Psoas muscle (tissue), 8 donors: ENCODE results near the gene RANBP6. TPM values are rescaled to one million over a fixed set of nuclear protein-coding genes. Genes with fewer than 3 reads are reported as not detected.

ENCODE experiments used
- ATAC-seq, 4 donors: fragments of 200-7000 bp; cut with Tn5 transposase; one replicate each; pipeline ENCODE4 v1.9.1; 2020; ENCODE audit warnings: moderate library complexity in 3 of 4, mild to moderate bottlenecking in 2 of 4
- DNase-seq, 2 donors: peaks; one replicate each; pipeline ENCODE4 v3.0.0-alpha.2; 2020
- H3K27ac ChIP-seq: fragments of 200-600 bp; one replicate; pipeline ENCODE4 v1.8.0; 2022
- H3K27me3 ChIP-seq, 3 donors: fragments of 200-600 bp in 1 of 3; one replicate each; pipeline versions ENCODE4 v1.6.1 to v1.8.0; 2013 to 2022; ENCODE audit warnings: low read length in 2 of 3, mild to moderate bottlenecking in 2 of 3, moderate library complexity in 1 of 3; ENCODE audit not compliant: insufficient read depth in 3 of 3
- H3K36me3 ChIP-seq, 2 donors: fragments of 200-600 bp in 1 of 2; one replicate each; pipeline versions ENCODE4 v1.6.1 to v1.8.0; 2013 to 2022; ENCODE audit warnings: low read depth in 1 of 2, mild to moderate bottlenecking in 1 of 2, moderate library complexity in 1 of 2; ENCODE audit not compliant: insufficient read depth in 1 of 2
- H3K4me1 ChIP-seq: fragments of 200-600 bp; one replicate; pipeline ENCODE4 v1.8.0; 2022
- H3K4me3 ChIP-seq: fragments of 200-600 bp; one replicate; pipeline ENCODE4 v1.8.0; 2022; ENCODE audit warnings: mild to moderate bottlenecking
- H3K9me3 ChIP-seq: fragments of 200-600 bp; one replicate; pipeline ENCODE4 v1.8.0; 2022
- WGBS, 3 donors: extraction: QIAGEN DNeasy Blood & Tissue Kit; methylation state at CpG; one replicate each; pipeline versions ENCODE4 v1.1.6 to v1.1.7; 2013; 5-methylcytosine and 5-hydroxymethylcytosine counted together
- intact Hi-C, 2 donors: fragments of 100-400 bp; cut with DNase I; formaldehyde crosslinking; loops; one replicate each; pipeline versions ENCODE4 v1.11.0 to v1.14.2; 2022
- polyA plus RNA-seq, 3 donors: library from polyadenylated mRNA; stranded (reverse); fragments of 200-250 nt; gene quantifications; one replicate each; pipeline ENCODE4 v1.2.3, GENCODE V29; 2013
- total RNA-seq, 4 donors: library from RNA; stranded (reverse); fragmentation: NEBNext Ultra II Directional in 2 of 4; extraction: Animal tissue kit (Norgen Biotek cat#: 25700) in 2 of 4; gene quantifications; one replicate each; pipeline versions ENCODE4 v1.2.1 to v1.2.4, GENCODE V29; 2021 to 2023
- TF ChIP-seq, protein P1 (sequence below): fragments of 200-600 bp; IDR thresholded peaks from one replicate; pipeline ENCODE4 v1.8.0; 2022; ENCODE audit warnings: antibody characterized with exemption
- donor health status: healthy with polysubstance abuse.
- donor health status: DM: no; HTN: no; CAD: no; lungs with moderate emphysema.
- donor health status: Bipolar disorder and iron deficiency.
- donor health status: healthy.
- donor health status: DM: yes; HTN: yes; CAD: no.
- donor health status: DM: no; HTN: no; CAD: no.
- donor health status: DM: no; HTN: no; CAD: no.
- donor health status: DM: yes; HTN: yes; CAD: no.

The RANBP6 gene
- total and polyA plus RNA-seq, 7 donors = 6.5 to 24.2 (median 16.4) TPM

DNA sequence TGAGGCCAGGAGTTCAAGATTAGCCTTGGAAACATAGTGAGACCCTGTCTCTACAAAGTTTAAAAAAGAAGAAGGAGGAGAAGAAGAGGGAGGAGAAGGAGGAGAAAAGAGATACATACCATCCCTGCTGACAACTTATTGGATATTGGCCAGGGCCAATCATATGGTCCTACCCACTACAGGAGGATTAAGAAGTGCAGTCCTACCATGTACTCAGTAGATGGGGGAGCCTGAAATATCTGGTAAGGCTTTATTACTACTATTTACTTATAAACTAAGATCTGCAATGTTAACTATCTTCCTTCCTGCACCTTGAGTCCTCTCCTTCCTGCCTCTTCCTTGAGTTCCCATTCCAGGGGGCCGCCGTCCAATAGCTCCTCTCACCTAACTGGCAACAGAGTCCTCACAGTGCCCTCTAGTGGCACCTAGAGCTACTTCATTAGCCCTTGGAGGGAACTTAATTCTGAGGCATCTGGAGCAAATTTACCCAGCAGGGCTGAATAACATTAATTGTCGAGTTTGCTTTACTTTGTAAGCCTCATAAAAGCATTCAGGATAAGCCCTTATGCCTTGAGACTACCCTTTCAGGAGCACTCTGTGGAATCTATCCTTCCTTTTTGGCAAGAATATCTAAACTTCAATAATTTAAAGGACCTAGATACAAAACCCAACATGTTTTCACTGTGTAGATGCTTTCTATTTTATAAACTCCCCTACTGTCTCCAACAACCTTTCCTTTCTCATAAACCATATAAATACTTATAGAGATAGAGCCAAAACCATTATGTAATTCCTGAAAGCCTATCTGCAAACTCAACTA lies 39.1 kb upstream of the RANBP6 start:
- 2 to 6% (median 4%) methylated on average over 3 of the region's 3 CpGs for WGBS, 3 donors
- no peak overlapping the region for H3K27ac ChIP-seq
- DNase-seq (peak in 1 of 2 donors; percentile 48), ATAC-seq (peak; percentile 75 to 96 (median 88))
- no peaks in the 10 kb centered on the region for H3K9me3 ChIP-seq
- TF ChIP-seq, protein P1, sequence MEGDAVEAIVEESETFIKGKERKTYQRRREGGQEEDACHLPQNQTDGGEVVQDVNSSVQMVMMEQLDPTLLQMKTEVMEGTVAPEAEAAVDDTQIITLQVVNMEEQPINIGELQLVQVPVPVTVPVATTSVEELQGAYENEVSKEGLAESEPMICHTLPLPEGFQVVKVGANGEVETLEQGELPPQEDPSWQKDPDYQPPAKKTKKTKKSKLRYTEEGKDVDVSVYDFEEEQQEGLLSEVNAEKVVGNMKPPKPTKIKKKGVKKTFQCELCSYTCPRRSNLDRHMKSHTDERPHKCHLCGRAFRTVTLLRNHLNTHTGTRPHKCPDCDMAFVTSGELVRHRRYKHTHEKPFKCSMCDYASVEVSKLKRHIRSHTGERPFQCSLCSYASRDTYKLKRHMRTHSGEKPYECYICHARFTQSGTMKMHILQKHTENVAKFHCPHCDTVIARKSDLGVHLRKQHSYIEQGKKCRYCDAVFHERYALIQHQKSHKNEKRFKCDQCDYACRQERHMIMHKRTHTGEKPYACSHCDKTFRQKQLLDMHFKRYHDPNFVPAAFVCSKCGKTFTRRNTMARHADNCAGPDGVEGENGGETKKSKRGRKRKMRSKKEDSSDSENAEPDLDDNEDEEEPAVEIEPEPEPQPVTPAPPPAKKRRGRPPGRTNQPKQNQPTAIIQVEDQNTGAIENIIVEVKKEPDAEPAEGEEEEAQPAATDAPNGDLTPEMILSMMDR = peak; percentile 68
- no peaks in the 10 kb centered on the region for H3K4me1 ChIP-seq
- H3K27me3 ChIP-seq = no peaks in the 10 kb centered on the region
- H3K36me3 ChIP-seq = no peaks in the 10 kb centered on the region
- intact Hi-C loops = loop anchor here in 1 of 2 donors (5.0 kb wide), 2 partner anchors 53 to 253 kb away; no protein-coding TSS in a partner anchor
- H3K4me3 ChIP-seq = no peak overlapping the region

DNA sequence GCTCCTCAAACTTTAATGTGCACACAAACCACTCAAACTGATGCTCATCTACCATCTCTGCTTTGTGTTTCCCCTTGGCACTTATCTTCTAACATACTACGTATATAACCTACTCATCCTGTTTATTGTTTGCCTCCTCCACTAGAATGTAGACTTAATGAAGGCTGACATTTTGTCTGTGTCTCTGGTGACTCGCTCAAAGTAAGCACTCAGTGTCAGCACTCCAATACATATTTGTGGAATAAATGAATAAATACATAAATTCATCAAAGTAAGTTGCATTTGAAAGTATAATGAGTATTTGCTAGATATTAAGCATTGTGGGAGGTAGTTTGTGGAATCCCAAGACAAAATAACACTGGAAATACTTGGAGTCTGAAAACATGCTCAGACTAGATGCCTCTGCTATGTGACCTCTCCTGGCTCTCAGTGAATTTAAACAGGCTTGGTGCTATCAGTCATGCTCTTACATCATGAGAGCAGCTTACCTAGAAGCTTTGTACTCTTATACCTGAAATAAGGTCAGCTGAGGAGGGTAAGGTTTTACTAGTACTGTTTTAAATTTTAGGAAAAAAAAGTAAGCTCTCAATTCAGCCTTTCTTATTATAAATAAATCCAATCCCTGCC lies 37.0 kb upstream of the RANBP6 start:
- no peak overlapping the region for H3K27ac ChIP-seq
- intact Hi-C loops = loop anchor here (2.0 to 5.0 kb wide), 3 partner anchors 55 to 254 kb away; no protein-coding TSS in a partner anchor
- H3K27me3 ChIP-seq = peaks cover 0 to 2% (median under 1%) of the 10 kb centered on the region in 3 donors
- WGBS, 3 donors = 79 to 83% (median 80%) methylated on average over 2 of the region's 2 CpGs
- ATAC-seq (no peak), DNase-seq (no peak)
- H3K36me3 ChIP-seq = no peaks in the 10 kb centered on the region
- no peaks in the 10 kb centered on the region for H3K4me1 ChIP-seq
- H3K4me3 ChIP-seq = no peak overlapping the region
- H3K9me3 ChIP-seq = no peaks in the 10 kb centered on the region
- TF ChIP-seq, protein P1 = no peak

DNA sequence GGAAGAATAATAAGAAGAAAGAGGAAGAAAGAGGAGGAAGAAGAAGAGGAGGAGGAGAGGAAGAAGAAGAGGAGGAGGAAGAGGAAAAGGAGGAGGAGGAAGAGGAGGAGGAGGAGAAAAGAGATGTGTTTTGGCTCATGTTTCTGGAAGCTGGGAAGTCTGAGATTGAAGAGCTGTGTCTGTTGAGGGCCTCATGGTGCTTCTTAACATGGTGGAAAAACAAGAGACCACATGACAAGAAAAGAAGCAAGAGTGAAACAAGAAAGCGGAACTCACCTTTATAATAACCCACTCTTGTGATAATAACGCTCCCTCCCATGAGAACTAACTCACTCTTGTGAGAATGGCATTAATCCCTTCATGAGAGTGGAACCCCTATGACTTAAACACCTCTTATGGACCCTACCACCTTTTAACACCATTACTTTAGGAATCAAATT lies 36.1 kb upstream of the RANBP6 start:
- intact Hi-C loops = loop anchor here in 1 of 2 donors (2.0 to 5.0 kb wide), 2 partner anchors 56 to 165 kb away; no protein-coding TSS in a partner anchor
- 93 to 100% (median 93%) methylated on average over 2 of the region's 2 CpGs for WGBS, 3 donors
- H3K4me3 ChIP-seq = no peak overlapping the region
- no peak for DNase-seq
- no peaks in the 10 kb centered on the region for H3K9me3 ChIP-seq
- H3K36me3 ChIP-seq = no peaks in the 10 kb centered on the region
- no peak for ATAC-seq
- TF ChIP-seq, protein P1 = no peak
- H3K27ac ChIP-seq = no peak overlapping the region
- no peaks in the 10 kb centered on the region for H3K4me1 ChIP-seq
- peaks cover 0 to 3% (median 2%) of the 10 kb centered on the region in 3 donors for H3K27me3 ChIP-seq

DNA sequence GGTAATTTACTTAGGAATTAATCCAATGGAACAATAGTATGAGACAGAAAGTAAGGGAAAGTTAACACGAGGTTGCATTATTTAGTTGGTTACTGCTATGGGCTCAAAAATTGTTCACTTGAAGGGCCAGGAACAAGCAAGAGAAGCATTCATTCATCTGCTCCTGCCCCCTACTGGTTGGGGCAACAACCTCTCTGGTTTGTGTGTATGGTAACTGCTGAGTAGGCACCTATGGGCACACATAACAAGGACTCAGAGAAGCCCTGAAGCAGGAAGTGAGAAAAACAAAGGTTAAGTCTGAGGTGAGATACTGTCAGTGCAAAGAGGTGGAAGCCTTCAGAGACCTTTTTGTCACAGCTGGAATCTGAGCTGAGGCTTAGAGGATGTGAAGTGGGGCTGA lies 34.4 kb upstream of the RANBP6 start:
- Histone ChIP-seq H3K27ac (no peak overlapping the region), H3K9me3 (no peaks in the 10 kb centered on the region), H3K4me3 (no peak overlapping the region), H3K4me1 (no peaks in the 10 kb centered on the region), H3K36me3 (no peaks in the 10 kb centered on the region), H3K27me3 (peaks cover 0 to 3% (median 2%) of the 10 kb centered on the region in 3 donors)
- ATAC-seq (no peak), DNase-seq (no peak)
- TF ChIP-seq, protein P1 = peak; percentile 23
- 69 to 85% (median 81%) methylated on average over 1 of the region's 1 CpG for WGBS, 3 donors
- intact Hi-C loops = loop anchor here in 1 of 2 donors (2.0 to 5.0 kb wide), 2 partner anchors 58 to 163 kb away; no protein-coding TSS in a partner anchor
